Vagina (tissue), 2 donors: Measurements from ENCODE around the gene DENND1A. TPM values are rescaled to one million over a fixed set of nuclear protein-coding genes. Genes with fewer than 3 reads are reported as not detected.

ENCODE experiments used
- DNase-seq, 2 donors: peaks; one replicate each; pipeline ENCODE4 v3.0.0-alpha.2; 2017; ENCODE audit errors: extremely low spot score in 2 of 2
- H3K27ac ChIP-seq: fragments of 200-600 bp; sonication (generic); one replicate; pipeline ENCODE4 v1.5.1; 2019
- H3K27me3 ChIP-seq: fragments of 200-600 bp; sonication (generic); one replicate; pipeline ENCODE4 v1.5.1; 2019
- H3K36me3 ChIP-seq, 2 donors: fragments of 200-600 bp; sonication (generic); one replicate each; pipeline ENCODE4 v1.5.1; 2017 to 2019
- H3K4me1 ChIP-seq: fragments of 200-600 bp; sonication (generic); one replicate; pipeline ENCODE4 v1.5.1; 2019
- H3K4me3 ChIP-seq, 2 donors: fragments of 200-600 bp; sonication (generic); 1 replicate in 1 of 2; 2 replicates in 1 of 2; pipeline ENCODE4 v1.5.1; 2016 to 2019
- H3K9me3 ChIP-seq: fragments of 200-600 bp; sonication (generic); one replicate; pipeline ENCODE4 v1.5.1; 2019
- POLR2A ChIP-seq, 2 donors: fragments of 450-650 bp; IDR thresholded peaks; one replicate each; pipeline ENCODE4 v1.6.1; 2017; ENCODE audit warnings: antibody characterized with exemption in 2 of 2, mild to moderate bottlenecking in 2 of 2, moderate library complexity in 2 of 2
- POLR2AphosphoS5 ChIP-seq, 2 donors: sonication (generic); formaldehyde crosslinking; IDR thresholded peaks; one replicate each; pipeline ENCODE4 v1.9.0; 2017; ENCODE audit warnings: antibody characterized with exemption in 2 of 2, mild to moderate bottlenecking in 2 of 2, low read depth in 1 of 2; ENCODE audit not compliant: insufficient read depth in 1 of 2
- intact Hi-C: fragments of 100-400 bp; cut with DNase I; formaldehyde crosslinking; loops from one replicate; pipeline ENCODE4 v1.15.1; 2023
- total RNA-seq: library from RNA; depleted of rRNA; stranded (reverse); fragments of >200 nt; gene quantifications from one replicate; pipeline ENCODE4 v1.2.3, GENCODE V29; 2016
- TF ChIP-seq, protein P1 (sequence below), 3 experiments: fragments of 450-650 bp in 2 of 3; fragments of 200-600 bp in 1 of 3; sonication (generic) in 1 of 3; IDR thresholded peaks; one replicate each; pipeline ENCODE4 v1.5.1; 2017 to 2019; ENCODE audit warnings: antibody characterized with exemption in 3 of 3, mild to moderate bottlenecking in 2 of 3, moderate library complexity in 2 of 3

The DENND1A gene
- total RNA-seq, 1 donor from 2014 or later: 20.4 TPM

DNA sequence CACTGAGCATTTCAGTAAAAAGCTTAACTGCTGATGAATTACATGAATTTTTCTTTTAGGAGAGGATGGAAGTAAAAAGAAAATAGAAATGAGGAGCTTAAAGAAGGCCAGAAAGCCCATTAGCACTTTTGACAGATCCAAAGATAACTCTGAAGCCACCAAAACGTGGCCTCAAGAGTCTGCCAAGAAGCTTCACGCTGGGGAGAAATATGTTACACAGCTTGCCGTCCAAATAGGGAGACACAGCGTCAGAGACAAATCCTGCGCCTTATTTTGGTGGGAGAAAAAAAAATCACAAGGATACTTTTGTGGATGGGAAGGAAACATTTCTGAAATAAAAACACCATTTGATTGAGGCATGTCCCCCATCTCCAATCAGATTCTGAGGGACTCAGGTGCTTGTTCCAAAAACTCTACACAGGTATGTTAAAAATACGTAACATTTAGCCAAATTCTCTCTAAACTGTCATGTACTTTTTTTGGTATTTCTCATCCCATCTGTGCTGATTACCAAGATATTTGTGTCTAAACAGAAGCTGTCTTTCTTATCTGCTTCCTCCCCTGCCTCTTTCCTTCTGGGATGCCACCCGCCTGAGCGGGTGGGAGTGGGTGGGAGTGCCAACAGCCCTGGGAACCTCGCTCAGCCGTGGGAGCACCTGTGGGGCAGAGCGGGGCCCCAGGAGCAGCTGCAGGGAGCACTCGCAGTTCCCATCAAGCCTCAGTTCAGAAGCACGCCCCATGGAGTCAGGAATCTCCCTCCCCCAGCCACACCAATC lies 275.5 kb downstream of the DENND1A start:
- TF ChIP-seq POLR2A (IDR thresholded peaks at IDR 0.05) (no peak), POLR2AphosphoS5 (IDR thresholded peaks at IDR 0.05; ENCODE audit: insufficient read depth in 1 of 2, low read depth in 1 of 2) (no peak)
- TF ChIP-seq, protein P1, sequence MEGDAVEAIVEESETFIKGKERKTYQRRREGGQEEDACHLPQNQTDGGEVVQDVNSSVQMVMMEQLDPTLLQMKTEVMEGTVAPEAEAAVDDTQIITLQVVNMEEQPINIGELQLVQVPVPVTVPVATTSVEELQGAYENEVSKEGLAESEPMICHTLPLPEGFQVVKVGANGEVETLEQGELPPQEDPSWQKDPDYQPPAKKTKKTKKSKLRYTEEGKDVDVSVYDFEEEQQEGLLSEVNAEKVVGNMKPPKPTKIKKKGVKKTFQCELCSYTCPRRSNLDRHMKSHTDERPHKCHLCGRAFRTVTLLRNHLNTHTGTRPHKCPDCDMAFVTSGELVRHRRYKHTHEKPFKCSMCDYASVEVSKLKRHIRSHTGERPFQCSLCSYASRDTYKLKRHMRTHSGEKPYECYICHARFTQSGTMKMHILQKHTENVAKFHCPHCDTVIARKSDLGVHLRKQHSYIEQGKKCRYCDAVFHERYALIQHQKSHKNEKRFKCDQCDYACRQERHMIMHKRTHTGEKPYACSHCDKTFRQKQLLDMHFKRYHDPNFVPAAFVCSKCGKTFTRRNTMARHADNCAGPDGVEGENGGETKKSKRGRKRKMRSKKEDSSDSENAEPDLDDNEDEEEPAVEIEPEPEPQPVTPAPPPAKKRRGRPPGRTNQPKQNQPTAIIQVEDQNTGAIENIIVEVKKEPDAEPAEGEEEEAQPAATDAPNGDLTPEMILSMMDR (IDR thresholded peaks at IDR 0.05): no peak
- Histone ChIP-seq H3K9me3 (no peaks in the 10 kb centered on the region), H3K27ac (no peak overlapping the region), H3K4me1 (no peaks in the 10 kb centered on the region), H3K4me3 (no peak overlapping the region), H3K36me3 (peaks cover 0 to 5% of the 10 kb centered on the region in 2 donors), H3K27me3 (no peaks in the 10 kb centered on the region)
- no peak for DNase-seq
- intact Hi-C loops: no loop called here

DNA sequence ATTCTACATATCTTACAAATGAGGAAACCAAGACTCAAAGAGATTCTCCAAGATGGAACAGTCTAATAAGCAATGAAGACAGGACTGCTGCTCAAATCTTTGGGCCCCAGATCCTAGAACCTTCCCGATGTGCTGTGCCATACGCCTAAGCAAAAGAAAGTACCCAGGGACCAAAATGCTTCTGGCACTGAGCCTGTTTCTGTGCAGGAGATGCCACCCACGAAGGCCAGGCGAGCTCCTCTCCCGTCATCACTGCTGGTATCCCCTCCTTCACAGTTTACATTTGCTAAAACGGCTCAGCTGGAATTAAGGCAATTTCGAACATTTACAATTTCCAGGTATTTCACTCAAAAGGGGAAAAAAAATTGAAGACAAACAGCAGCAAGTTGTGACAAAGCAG lies 277.5 kb downstream of the DENND1A start:
- no peak overlapping the region for H3K27ac ChIP-seq
- H3K4me1 ChIP-seq: no peaks in the 10 kb centered on the region
- TF ChIP-seq POLR2AphosphoS5 (IDR thresholded peaks at IDR 0.05; ENCODE audit: insufficient read depth in 1 of 2, low read depth in 1 of 2) (no peak), POLR2A (IDR thresholded peaks at IDR 0.05) (no peak)
- TF ChIP-seq, protein P1 (IDR thresholded peaks at IDR 0.05): no peak
- H3K27me3 ChIP-seq: no peaks in the 10 kb centered on the region
- intact Hi-C loops: no loop called here
- H3K9me3 ChIP-seq: no peaks in the 10 kb centered on the region
- no peak for DNase-seq
- no peak overlapping the region for H3K4me3 ChIP-seq
- H3K36me3 ChIP-seq: peaks cover 0 to 5% of the 10 kb centered on the region in 2 donors

DNA sequence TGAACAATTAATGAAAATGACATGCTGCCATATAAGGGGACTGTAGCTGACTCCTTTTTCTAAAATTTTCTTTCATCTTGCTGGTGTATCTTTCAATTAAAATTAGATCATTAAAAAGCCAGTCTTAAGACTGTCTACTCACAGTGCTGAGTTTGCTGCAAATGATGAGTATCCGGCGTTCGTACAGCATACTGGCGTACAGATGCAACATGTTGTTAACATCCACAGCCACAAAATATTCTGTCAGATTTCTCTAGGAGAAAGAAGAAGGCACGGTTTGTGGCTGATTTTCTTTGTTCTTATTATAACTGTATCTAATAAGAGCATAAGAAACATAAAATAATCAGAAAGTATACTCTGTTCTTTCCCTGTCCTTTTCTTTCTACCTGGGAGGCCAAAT lies 278.1 kb downstream of the DENND1A start:
- TF ChIP-seq POLR2A (IDR thresholded peaks at IDR 0.05): no peak
- TF ChIP-seq, protein P1 (IDR thresholded peaks at IDR 0.05): no peak
- no peak for TF ChIP-seq POLR2AphosphoS5 (IDR thresholded peaks at IDR 0.05; ENCODE audit: insufficient read depth in 1 of 2, low read depth in 1 of 2)
- no peak overlapping the region for H3K4me3 ChIP-seq
- intact Hi-C loops: no loop called here
- no peak overlapping the region for H3K27ac ChIP-seq
- no peaks in the 10 kb centered on the region for H3K4me1 ChIP-seq
- no peaks in the 10 kb centered on the region for H3K27me3 ChIP-seq
- no peak for DNase-seq
- H3K9me3 ChIP-seq: no peaks in the 10 kb centered on the region
- peaks cover 0 to 5% of the 10 kb centered on the region in 2 donors for H3K36me3 ChIP-seq

DNA sequence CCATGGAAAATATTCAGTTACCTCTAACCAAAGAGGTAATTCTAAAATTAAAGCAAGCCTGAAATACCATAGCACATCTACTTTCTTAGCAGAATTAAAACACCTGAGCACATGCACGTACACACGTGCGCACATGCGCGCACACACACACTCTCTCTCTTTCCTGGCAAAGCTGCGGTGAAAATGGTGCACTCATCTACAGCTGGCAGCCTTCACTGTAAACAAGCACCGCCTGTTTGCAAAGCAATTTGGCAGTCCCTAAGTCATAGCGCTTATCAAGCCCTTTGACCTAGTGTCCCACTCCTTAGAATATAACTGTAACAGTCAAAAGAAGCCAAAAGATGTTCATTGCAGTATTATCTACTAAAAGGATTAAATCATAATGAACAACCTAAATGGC lies 278.7 kb downstream of the DENND1A start:
- TF ChIP-seq POLR2A (IDR thresholded peaks at IDR 0.05) (no peak), POLR2AphosphoS5 (IDR thresholded peaks at IDR 0.05; ENCODE audit: insufficient read depth in 1 of 2, low read depth in 1 of 2) (no peak)
- TF ChIP-seq, protein P1 (IDR thresholded peaks at IDR 0.05): no peak
- DNase-seq: no peak
- no peaks in the 10 kb centered on the region for H3K9me3 ChIP-seq
- intact Hi-C loops: no loop called here
- H3K4me3 ChIP-seq: no peak overlapping the region
- H3K36me3 ChIP-seq: peaks cover 0 to 5% of the 10 kb centered on the region in 2 donors
- no peak overlapping the region for H3K27ac ChIP-seq
- no peaks in the 10 kb centered on the region for H3K4me1 ChIP-seq
- H3K27me3 ChIP-seq: no peaks in the 10 kb centered on the region

DNA sequence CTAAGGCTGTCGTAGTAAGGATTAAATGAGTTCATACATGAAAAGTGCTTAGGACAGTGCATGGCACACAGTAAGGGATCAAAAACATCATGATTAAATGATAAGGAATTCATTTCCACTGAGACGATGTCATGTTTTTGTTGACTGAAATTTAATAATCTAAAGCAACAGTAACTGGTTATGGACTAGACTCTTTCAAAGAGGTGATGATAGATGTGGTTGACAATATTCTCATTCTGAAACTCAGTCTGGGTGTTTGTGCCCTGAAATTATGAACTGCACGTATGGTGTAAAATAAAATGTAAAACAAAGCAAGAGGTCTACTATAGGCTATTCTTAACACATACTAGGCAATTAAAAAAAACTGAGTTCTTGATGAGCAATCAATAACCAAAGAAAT lies 280.0 kb downstream of the DENND1A start:
- intact Hi-C loops: no loop called here
- no peaks in the 10 kb centered on the region for H3K4me1 ChIP-seq
- no peak for TF ChIP-seq POLR2AphosphoS5 (IDR thresholded peaks at IDR 0.05; ENCODE audit: insufficient read depth in 1 of 2, low read depth in 1 of 2)
- TF ChIP-seq, protein P1 (IDR thresholded peaks at IDR 0.05): no peak
- no peak overlapping the region for H3K27ac ChIP-seq
- no peak overlapping the region for H3K4me3 ChIP-seq
- no peaks in the 10 kb centered on the region for H3K9me3 ChIP-seq
- H3K27me3 ChIP-seq: no peaks in the 10 kb centered on the region
- DNase-seq: no peak
- H3K36me3 ChIP-seq: peaks cover 0 to 4% of the 10 kb centered on the region in 2 donors
